Measurements from ENCODE around the gene NPHP3. TPM values are rescaled to one million over a fixed set of nuclear protein-coding genes. Genes with fewer than 3 reads are reported as not detected.

NPHP3 gene
- total RNA-seq, 1 donor from 2014 or later, result 11.3 TPM

DNA sequence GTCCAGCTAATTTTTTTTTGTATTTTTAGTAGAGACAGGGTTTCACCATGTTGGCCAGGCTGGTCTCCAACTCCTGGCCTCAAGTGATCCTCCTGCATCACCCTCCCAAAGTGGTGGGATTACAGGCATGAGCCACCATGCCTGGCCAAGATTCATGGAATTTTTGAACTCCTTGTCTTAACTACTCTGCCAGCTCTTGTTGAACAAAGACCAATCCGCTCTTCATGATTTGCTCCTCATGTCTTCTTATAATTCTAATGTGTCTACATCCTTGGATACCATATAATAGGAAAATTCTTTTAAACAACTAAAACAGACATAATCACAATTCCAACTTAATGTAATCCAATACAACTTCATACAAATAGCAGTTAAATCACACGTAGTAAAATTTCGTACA, 40.8 kb downstream of the NPHP3 start:
- FAIRE-seq, result no peak

DNA sequence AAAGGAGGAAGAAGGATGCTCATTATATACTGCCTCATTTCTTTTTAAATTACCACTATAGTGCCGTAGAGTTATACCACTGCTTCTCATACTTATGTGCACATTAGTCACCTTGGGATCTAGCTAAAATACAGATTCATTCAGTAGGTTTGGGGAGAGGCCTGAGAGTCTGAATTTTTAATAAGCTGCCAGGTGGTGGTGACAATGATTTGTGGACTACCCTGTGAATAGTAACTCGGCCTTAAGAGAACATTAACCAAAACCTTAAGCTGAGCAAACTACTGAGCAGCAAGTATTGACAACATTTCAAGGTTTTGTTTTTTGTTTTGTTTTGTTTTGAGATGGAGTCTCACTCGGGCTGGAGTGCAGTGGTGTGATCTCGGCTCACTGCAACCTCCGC, 42.3 kb downstream of the NPHP3 start:
- TF ChIP-seq, protein P1, sequence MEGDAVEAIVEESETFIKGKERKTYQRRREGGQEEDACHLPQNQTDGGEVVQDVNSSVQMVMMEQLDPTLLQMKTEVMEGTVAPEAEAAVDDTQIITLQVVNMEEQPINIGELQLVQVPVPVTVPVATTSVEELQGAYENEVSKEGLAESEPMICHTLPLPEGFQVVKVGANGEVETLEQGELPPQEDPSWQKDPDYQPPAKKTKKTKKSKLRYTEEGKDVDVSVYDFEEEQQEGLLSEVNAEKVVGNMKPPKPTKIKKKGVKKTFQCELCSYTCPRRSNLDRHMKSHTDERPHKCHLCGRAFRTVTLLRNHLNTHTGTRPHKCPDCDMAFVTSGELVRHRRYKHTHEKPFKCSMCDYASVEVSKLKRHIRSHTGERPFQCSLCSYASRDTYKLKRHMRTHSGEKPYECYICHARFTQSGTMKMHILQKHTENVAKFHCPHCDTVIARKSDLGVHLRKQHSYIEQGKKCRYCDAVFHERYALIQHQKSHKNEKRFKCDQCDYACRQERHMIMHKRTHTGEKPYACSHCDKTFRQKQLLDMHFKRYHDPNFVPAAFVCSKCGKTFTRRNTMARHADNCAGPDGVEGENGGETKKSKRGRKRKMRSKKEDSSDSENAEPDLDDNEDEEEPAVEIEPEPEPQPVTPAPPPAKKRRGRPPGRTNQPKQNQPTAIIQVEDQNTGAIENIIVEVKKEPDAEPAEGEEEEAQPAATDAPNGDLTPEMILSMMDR (IDR thresholded peaks at IDR 0.05; ENCODE audit: insufficient read depth, low read length, severe bottlenecking), result no peak
- Histone ChIP-seq H3K36me3 (ENCODE audit: control insufficient read depth, insufficient read depth, low read length) (no peaks in the 10 kb centered on the region), H3K4me3 (ENCODE audit: low read depth, low read length) (no peak overlapping the region), H3K27me3 (ENCODE audit: control insufficient read depth, insufficient read depth, low read length) (no peaks in the 10 kb centered on the region)
- DNase-seq (ENCODE audit: low read depth) (no peak), FAIRE-seq (no peak)

More for the DNA sequence above, 40.8 kb downstream of the NPHP3 start:
- no peak for DNase-seq (ENCODE audit: low read depth)
- no peak overlapping the region for H3K4me3 ChIP-seq (ENCODE audit: low read depth, low read length)
- peaks cover 3% of the 10 kb centered on the region for H3K36me3 ChIP-seq (ENCODE audit: control insufficient read depth, insufficient read depth, low read length)
- H3K27me3 ChIP-seq (ENCODE audit: control insufficient read depth, insufficient read depth, low read length), result no peaks in the 10 kb centered on the region
- TF ChIP-seq, protein P1 (IDR thresholded peaks at IDR 0.05; ENCODE audit: insufficient read depth, low read length, severe bottlenecking), result no peak

DNA sequence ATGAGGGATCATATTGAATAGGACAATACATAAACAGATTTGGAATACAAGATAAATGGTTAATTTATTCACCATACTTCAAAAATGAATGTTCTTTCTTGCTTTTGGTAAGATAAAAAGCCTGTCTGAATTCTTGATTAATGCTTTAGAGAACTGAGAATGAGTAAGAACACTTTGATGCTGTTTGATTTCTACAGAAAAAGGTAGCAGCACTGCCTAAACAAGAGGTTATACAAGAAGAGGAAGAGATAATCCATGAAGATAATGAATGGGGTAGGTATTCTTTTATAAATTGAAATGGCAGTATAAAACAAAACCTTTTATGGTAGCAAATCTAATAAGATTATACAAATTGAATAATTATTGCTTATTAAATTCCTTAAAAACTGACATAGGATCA, 46.8 kb downstream of the NPHP3 start:
- Histone ChIP-seq H3K4me3 (ENCODE audit: low read depth, low read length) (no peak overlapping the region), H3K36me3 (ENCODE audit: control insufficient read depth, insufficient read depth, low read length) (peaks cover 2% of the 10 kb centered on the region), H3K27me3 (ENCODE audit: control insufficient read depth, insufficient read depth, low read length) (no peaks in the 10 kb centered on the region)
- FAIRE-seq (no peak), DNase-seq (ENCODE audit: low read depth) (no peak)
- TF ChIP-seq, protein P1 (IDR thresholded peaks at IDR 0.05; ENCODE audit: insufficient read depth, low read length, severe bottlenecking), result no peak

DNA sequence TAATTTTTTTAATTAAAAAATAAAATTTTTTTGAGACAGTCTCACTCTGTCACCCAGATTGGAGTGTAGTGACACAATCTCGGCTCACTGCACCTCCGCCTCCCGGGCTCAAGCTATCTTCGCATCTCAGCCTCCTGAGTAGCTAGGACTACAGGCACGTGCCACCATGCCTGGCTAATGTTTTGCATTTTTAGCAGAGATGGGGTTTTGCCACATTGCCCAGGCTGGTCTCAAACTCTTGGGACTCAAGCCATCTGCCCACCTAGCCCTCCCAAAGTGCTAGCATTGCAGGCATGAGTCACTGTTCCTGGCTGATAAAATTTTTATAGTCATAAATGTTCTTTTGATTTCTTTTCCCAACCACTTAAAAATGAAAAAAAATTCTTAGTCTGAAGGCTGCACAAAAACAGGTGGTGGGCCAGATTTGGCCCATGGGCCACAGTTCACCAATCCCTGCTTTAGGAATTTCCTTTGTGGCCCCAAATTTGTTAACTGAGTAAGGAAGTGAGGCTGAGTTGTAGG, 52.9 kb downstream of the NPHP3 start:
- no peak for DNase-seq (ENCODE audit: low read depth)
- Histone ChIP-seq H3K4me3 (ENCODE audit: low read depth, low read length) (no peak overlapping the region), H3K27me3 (ENCODE audit: control insufficient read depth, insufficient read depth, low read length) (no peaks in the 10 kb centered on the region), H3K36me3 (ENCODE audit: control insufficient read depth, insufficient read depth, low read length) (no peaks in the 10 kb centered on the region)
- TF ChIP-seq, protein P1 (IDR thresholded peaks at IDR 0.05; ENCODE audit: insufficient read depth, low read length, severe bottlenecking), result no peak
- FAIRE-seq, result no peak

DNA sequence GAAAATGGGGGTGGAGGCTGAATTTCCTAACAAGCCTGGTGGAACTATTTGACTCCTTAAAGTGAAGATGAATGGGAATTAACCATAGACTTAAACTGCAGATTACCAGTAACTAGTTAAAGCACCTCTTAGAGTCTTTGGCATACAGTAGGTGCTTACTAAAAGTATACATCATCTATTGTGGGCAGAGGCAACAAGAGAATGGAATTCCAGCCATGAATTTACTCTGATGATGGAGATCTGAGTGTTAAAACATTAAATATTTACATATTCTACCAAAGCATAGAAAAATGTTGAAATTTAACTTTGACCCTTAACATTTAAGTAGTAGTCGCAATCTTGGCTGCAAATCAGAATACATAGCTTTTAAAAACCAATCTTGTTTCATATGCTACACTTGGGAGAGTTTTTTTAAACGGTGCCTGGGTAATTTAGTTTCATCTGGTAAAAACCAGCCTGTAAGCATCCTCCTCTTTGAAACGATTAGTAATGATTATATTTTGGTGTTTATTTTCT, 56.9 kb downstream of the NPHP3 start:
- FAIRE-seq (no peak), DNase-seq (ENCODE audit: low read depth) (no peak)
- no peak overlapping the region for H3K4me3 ChIP-seq (ENCODE audit: low read depth, low read length)
- no peaks in the 10 kb centered on the region for H3K27me3 ChIP-seq (ENCODE audit: control insufficient read depth, insufficient read depth, low read length)
- TF ChIP-seq, protein P1 (IDR thresholded peaks at IDR 0.05; ENCODE audit: insufficient read depth, low read length, severe bottlenecking), result no peak
- no peaks in the 10 kb centered on the region for H3K36me3 ChIP-seq (ENCODE audit: control insufficient read depth, insufficient read depth, low read length)

DNA sequence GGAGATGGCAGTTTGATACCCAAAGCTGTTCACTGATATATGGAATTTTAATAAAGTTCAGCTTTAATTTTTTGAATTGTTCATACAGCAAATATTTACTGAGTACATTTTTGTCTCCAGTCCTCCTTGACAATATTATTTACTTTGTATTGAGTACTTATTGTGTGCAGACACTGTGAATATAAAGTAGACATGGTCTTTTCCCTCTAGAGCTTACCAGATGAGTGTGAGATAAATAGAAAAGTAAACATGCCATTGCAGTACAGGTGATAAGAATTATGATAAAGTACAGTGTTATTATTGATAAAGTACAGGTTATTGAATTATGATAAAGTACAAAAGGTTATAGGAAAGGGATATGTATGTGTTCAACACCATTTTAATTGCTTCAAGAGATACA, 60.0 kb downstream of the NPHP3 start:
- Histone ChIP-seq H3K36me3 (ENCODE audit: control insufficient read depth, insufficient read depth, low read length) (no peaks in the 10 kb centered on the region), H3K27me3 (ENCODE audit: control insufficient read depth, insufficient read depth, low read length) (no peaks in the 10 kb centered on the region), H3K4me3 (ENCODE audit: low read depth, low read length) (no peak overlapping the region)
- FAIRE-seq, result no peak
- TF ChIP-seq, protein P1 (IDR thresholded peaks at IDR 0.05; ENCODE audit: insufficient read depth, low read length, severe bottlenecking), result no peak
- DNase-seq (ENCODE audit: low read depth), result no peak

All from bronchial epithelial cell (primary cell).